H9 (cell line): ENCODE data around the gene SYF2. TPM values are rescaled to one million over a fixed set of nuclear protein-coding genes. Genes with fewer than 3 reads are reported as not detected.

Source experiments
- DNase-seq: peaks from one replicate; pipeline ENCODE4 v3.0.0-alpha.2; 2017
- H2AFZ ChIP-seq: one replicate; pipeline ENCODE4 v1.6.1; 2013; ENCODE audit warnings: mild to moderate bottlenecking, low read length, control low read depth, moderate library complexity
- H2AK5ac ChIP-seq: 2 replicates; pipeline ENCODE4 v1.6.1; 2013; ENCODE audit warnings: low read length, control low read depth, mixed read lengths; ENCODE audit not compliant: insufficient read length
- H2BK120ac ChIP-seq: one replicate; pipeline ENCODE4 v1.6.1; 2013; ENCODE audit warnings: low read depth, mild to moderate bottlenecking, low read length, control low read depth, inconsistent platforms; ENCODE audit not compliant: poor library complexity, severe bottlenecking
- H2BK12ac ChIP-seq: 2 replicates; pipeline ENCODE4 v1.6.1; 2013; ENCODE audit warnings: low read length, control low read depth, mixed read lengths, low read depth; ENCODE audit not compliant: insufficient read length
- H2BK15ac ChIP-seq: 2 replicates; pipeline ENCODE4 v1.6.1; 2013; ENCODE audit warnings: low read depth, low read length, control low read depth
- H2BK20ac ChIP-seq: one replicate; pipeline ENCODE4 v1.6.1; 2013; ENCODE audit warnings: low read depth, mild to moderate bottlenecking, low read length, control low read depth, inconsistent platforms; ENCODE audit not compliant: poor library complexity, severe bottlenecking
- H2BK5ac ChIP-seq: 2 replicates; pipeline ENCODE4 v1.6.1; 2013; ENCODE audit warnings: low read length, control low read depth, mixed read lengths; ENCODE audit not compliant: insufficient read length
- H3K14ac ChIP-seq: 2 replicates; pipeline ENCODE4 v1.6.1; 2013; ENCODE audit warnings: low read length, control low read depth; ENCODE audit not compliant: insufficient read depth
- H3K18ac ChIP-seq: 2 replicates; pipeline ENCODE4 v1.6.1; 2013; ENCODE audit warnings: low read depth, mild to moderate bottlenecking, mixed read lengths, low read length, control low read depth; ENCODE audit not compliant: insufficient read length
- H3K23ac ChIP-seq: 2 replicates; pipeline ENCODE4 v1.6.1; 2013; ENCODE audit warnings: low read length, control low read depth, mixed read lengths, low read depth; ENCODE audit not compliant: insufficient read length
- H3K23me2 ChIP-seq: 2 replicates; pipeline ENCODE4 v1.6.1; 2013; ENCODE audit warnings: low read depth, mild to moderate bottlenecking, mixed read lengths, low read length, control low read depth; ENCODE audit not compliant: insufficient read length, poor library complexity, severe bottlenecking
- H3K27ac ChIP-seq: 2 replicates; pipeline ENCODE4 v1.5.1; 2013; ENCODE audit warnings: low read length, control low read depth, mixed read lengths, low read depth; ENCODE audit not compliant: insufficient read length
- H3K27me3 ChIP-seq: 2 replicates; pipeline ENCODE4 v1.6.1; 2013; ENCODE audit warnings: low read length, control low read depth, inconsistent platforms; ENCODE audit not compliant: insufficient read depth
- H3K4ac ChIP-seq: 2 replicates; pipeline ENCODE4 v1.6.1; 2013; ENCODE audit warnings: low read depth, mild to moderate bottlenecking, control low read depth, inconsistent platforms, low read length, moderate library complexity
- H3K4me1 ChIP-seq: 2 replicates; pipeline ENCODE4 v1.6.1; 2013; ENCODE audit warnings: low read length, control low read depth, inconsistent platforms; ENCODE audit not compliant: insufficient read depth
- H3K4me2 ChIP-seq: 2 replicates; pipeline ENCODE4 v1.6.1; 2013; ENCODE audit warnings: low read length, control low read depth, mixed read lengths; ENCODE audit not compliant: insufficient read length, insufficient read depth
- H3K56ac ChIP-seq: 2 replicates; pipeline ENCODE4 v1.6.1; 2013; ENCODE audit warnings: low read depth, mild to moderate bottlenecking, mixed read lengths, low read length, control low read depth; ENCODE audit not compliant: insufficient read length
- H3K79me1 ChIP-seq: 2 replicates; pipeline ENCODE4 v1.6.1; 2013; ENCODE audit warnings: low read depth, mild to moderate bottlenecking, moderate library complexity, low read length, control low read depth, inconsistent platforms; ENCODE audit not compliant: insufficient read depth, poor library complexity, severe bottlenecking
- H3K79me2 ChIP-seq: 2 replicates; pipeline ENCODE4 v1.6.1; 2013; ENCODE audit warnings: low read length, control low read depth, inconsistent platforms; ENCODE audit not compliant: insufficient read depth
- H3K9ac ChIP-seq: 2 replicates; pipeline ENCODE4 v1.6.1; 2013; ENCODE audit warnings: low read length, control low read depth, mixed read lengths; ENCODE audit not compliant: insufficient read length; ENCODE audit errors: extremely low read depth
- H3K9me3 ChIP-seq: one replicate; pipeline ENCODE4 v1.6.1; 2013; ENCODE audit warnings: low read depth, low read length, inconsistent platforms; ENCODE audit not compliant: control insufficient read depth
- H3T11ph ChIP-seq: one replicate; pipeline ENCODE4 v1.6.1; 2013; ENCODE audit warnings: mild to moderate bottlenecking, low read length, control low read depth, inconsistent platforms
- H4K20me1 ChIP-seq: one replicate; pipeline ENCODE4 v1.6.1; 2013; ENCODE audit not compliant: control insufficient read depth, insufficient read length, insufficient read depth
- H4K5ac ChIP-seq: 2 replicates; pipeline ENCODE4 v1.6.1; 2013; ENCODE audit warnings: low read depth, mild to moderate bottlenecking, mixed read lengths, low read length, control low read depth; ENCODE audit not compliant: insufficient read length
- H4K8ac ChIP-seq: replicated peaks from 2 replicates; pipeline ENCODE4 v1.6.1; 2013; ENCODE audit warnings: low read length, control low read depth, mixed read lengths, low read depth; ENCODE audit not compliant: insufficient read length
- H4K91ac ChIP-seq: 2 replicates; pipeline ENCODE4 v1.6.1; 2013; ENCODE audit warnings: low read depth, mild to moderate bottlenecking, moderate library complexity, mixed read lengths, low read length, control low read depth; ENCODE audit not compliant: insufficient read length
- H3K27ac Mint-ChIP-seq, 3 experiments: 2 replicates in 2 of 3; 3 replicates in 1 of 3; pipeline ENCODE4 v1.8.0; 2020 to 2021; ENCODE audit warnings: mixed read lengths in 3 of 3, mild to moderate bottlenecking in 1 of 3, moderate library complexity in 1 of 3
- H3K27me3 Mint-ChIP-seq: 2 replicates; pipeline ENCODE4 v1.8.0; 2021; ENCODE audit warnings: low read depth, mild to moderate bottlenecking, moderate library complexity, mixed read lengths
- H3K36me3 Mint-ChIP-seq, 3 experiments: 2 replicates in 2 of 3; 3 replicates in 1 of 3; pipeline ENCODE4 v1.8.0; 2020 to 2021; ENCODE audit warnings: low read depth in 3 of 3, mixed read lengths in 3 of 3; ENCODE audit not compliant: insufficient read depth in 1 of 3
- H3K4me1 Mint-ChIP-seq, 2 experiments: 2 replicates each; pipeline ENCODE4 v1.8.0; 2020; ENCODE audit warnings: mixed read lengths in 2 of 2
- H3K4me3 Mint-ChIP-seq, 2 experiments: 2 replicates in 1 of 2; 3 replicates in 1 of 2; pipeline ENCODE4 v1.8.0; 2020 to 2021; ENCODE audit warnings: mild to moderate bottlenecking in 2 of 2, mixed read lengths in 2 of 2, moderate library complexity in 1 of 2
- H3K9me3 Mint-ChIP-seq, 2 experiments: 2 replicates in 1 of 2; 3 replicates in 1 of 2; pipeline ENCODE4 v1.8.0; 2020; ENCODE audit warnings: mild to moderate bottlenecking in 2 of 2, mixed read lengths in 2 of 2, moderate library complexity in 1 of 2
- WGBS: extraction: QIAGEN DNeasy Blood & Tissue Kit; methylation state at CpG from one replicate; pipeline ENCODE4 v1.1.7; 2013; ENCODE audit warnings: missing lambda C conversion rate, low lambda C conversion rate, mixed read lengths; ENCODE audit not compliant: insufficient read length; ENCODE audit errors: extremely low coverage; 5-methylcytosine and 5-hydroxymethylcytosine counted together
- total RNA-seq: library from RNA; stranded (reverse); gene quantifications from 2 replicates; pipeline ENCODE4 v1.2.1, GENCODE V29; 2021
- TF ChIP-seq, protein P1 (sequence below): fragments of 200-600 bp; sonication (generic); conservative IDR thresholded peaks from 3 replicates; pipeline ENCODE4 v1.8.0; 2021; ENCODE audit warnings: antibody characterized with exemption, mild to moderate bottlenecking

Gene SYF2
- total RNA-seq, 1 experiment from 2014 or later = 36.5 TPM

DNA sequence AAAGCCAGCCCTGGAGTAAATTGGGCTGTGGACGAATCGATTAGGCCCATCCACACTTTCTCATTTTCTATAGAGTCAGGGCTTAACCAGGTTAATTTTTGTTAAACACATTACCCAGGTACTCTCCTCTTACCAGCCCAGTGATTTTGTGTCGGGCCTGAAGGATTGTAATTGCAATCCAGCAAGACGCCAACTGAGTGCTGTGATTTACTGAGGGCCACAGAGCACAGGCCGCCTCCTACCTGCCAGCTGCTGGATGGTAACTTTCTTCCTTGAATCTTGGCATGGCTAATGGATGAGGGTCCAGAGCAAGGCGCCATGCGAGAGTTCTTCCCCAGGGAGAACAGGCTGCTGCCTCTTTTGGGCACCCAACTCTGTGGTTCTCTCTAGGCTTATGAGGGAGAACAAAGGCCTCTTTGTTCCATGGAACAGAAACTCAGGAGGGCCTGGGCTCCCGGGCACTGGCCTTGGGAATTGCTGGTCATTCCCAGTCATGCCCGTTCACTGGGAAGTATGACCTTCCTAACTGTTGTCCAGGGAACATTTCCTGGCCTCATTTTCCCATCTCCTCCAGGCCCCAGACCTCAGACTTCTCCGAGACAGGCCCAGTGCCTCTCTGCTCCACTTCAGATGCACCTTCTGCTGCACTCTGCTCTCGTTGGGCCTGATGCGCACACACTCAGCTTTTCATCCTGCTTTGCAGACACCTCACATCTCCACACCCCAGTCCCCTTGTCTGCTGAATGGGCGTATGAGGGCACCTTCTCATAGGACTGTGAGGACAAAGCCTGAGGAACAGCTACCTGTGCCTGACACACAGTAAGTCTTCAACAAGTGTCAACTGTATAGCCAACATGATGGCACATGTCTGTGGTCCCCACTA lies 57.3 kb downstream of the SYF2 start:
- Histone ChIP-seq H3T11ph (no peak overlapping the region), H4K5ac (no peak overlapping the region), H4K8ac (no peak overlapping the region), H3K4me2 (no peak overlapping the region), H3K27me3 (no peaks in the 10 kb centered on the region), H2BK15ac (no peak overlapping the region), H2AFZ (no peak overlapping the region), H3K9ac (no peak overlapping the region), H3K4me1 (no peaks in the 10 kb centered on the region), H2AK5ac (no peak overlapping the region), H4K91ac (no peak overlapping the region), H3K9me3 (no peaks in the 10 kb centered on the region), H3K18ac (no peak overlapping the region), H2BK12ac (no peak overlapping the region), H2BK20ac (no peak overlapping the region), H3K56ac (no peak overlapping the region), H3K27ac (no peak overlapping the region), H4K20me1 (no peaks in the 10 kb centered on the region), H2BK120ac (no peak overlapping the region), H3K23ac (no peak overlapping the region), H3K4ac (no peak overlapping the region), H3K14ac (no peak overlapping the region), H3K23me2 (no peaks in the 10 kb centered on the region), H2BK5ac (no peak overlapping the region), H3K79me1 (no peaks in the 10 kb centered on the region), H3K79me2 (no peaks in the 10 kb centered on the region)
- peaks cover 0 to 10% (median 1%) of the 10 kb centered on the region in 3 experiments; a peak in 5 of 7 replicates for H3K36me3 Mint-ChIP-seq
- no CpG with 5 or more reads among the region's 13 CpGs for WGBS
- peaks cover 3% of the 10 kb centered on the region; the same call in 1 of the 2 replicates for H3K27me3 Mint-ChIP-seq
- H3K27ac Mint-ChIP-seq = peak overlapping the region in 1 of 3 experiments; percentile 42; a peak in 1 of 7 replicates
- peaks cover 12 to 23% of the 10 kb centered on the region in 2 experiments for H3K9me3 Mint-ChIP-seq
- peaks cover 0 to 4% of the 10 kb centered on the region in 2 experiments; a peak in 2 of 4 replicates for H3K4me1 Mint-ChIP-seq
- H3K4me3 Mint-ChIP-seq = no peak overlapping the region
- TF ChIP-seq, protein P1, sequence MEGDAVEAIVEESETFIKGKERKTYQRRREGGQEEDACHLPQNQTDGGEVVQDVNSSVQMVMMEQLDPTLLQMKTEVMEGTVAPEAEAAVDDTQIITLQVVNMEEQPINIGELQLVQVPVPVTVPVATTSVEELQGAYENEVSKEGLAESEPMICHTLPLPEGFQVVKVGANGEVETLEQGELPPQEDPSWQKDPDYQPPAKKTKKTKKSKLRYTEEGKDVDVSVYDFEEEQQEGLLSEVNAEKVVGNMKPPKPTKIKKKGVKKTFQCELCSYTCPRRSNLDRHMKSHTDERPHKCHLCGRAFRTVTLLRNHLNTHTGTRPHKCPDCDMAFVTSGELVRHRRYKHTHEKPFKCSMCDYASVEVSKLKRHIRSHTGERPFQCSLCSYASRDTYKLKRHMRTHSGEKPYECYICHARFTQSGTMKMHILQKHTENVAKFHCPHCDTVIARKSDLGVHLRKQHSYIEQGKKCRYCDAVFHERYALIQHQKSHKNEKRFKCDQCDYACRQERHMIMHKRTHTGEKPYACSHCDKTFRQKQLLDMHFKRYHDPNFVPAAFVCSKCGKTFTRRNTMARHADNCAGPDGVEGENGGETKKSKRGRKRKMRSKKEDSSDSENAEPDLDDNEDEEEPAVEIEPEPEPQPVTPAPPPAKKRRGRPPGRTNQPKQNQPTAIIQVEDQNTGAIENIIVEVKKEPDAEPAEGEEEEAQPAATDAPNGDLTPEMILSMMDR = no peak
- DNase-seq = no peak
